ENCODE results near the gene C4orf17. TPM values are rescaled to one million over a fixed set of nuclear protein-coding genes. Genes with fewer than 3 reads are reported as not detected.

C4orf17 gene
- not detected in 2 replicates for total RNA-seq (2014; rRNA removed; shearing (Covaris generic))
- not detected in 2 replicates for polyA plus RNA-seq (2016; fragmentation: Nextera tagmentation; extraction: Ambion mirVana)

GRCh38 chr4:99510721-99511120 is at the start of gene C4orf17:
Gene C4orf17, plus strand, starts transcription at chr4:99511021. Its CDS starts 2,061 bp downstream, at chr4:99513082.
- no peak within 1 kb of the TSS for H3K9ac ChIP-seq
- WGBS, 2 experiments (ENCODE audit: low coverage in 1 of 2, low lambda C conversion rate in 2 of 2, missing lambda C conversion rate in 2 of 2), result 52 to 55% methylated on average over 4 of the region's 4 CpGs
- no peak for TF ChIP-seq EZH2phosphoT487 (IDR thresholded peaks at IDR 0.05; ENCODE audit: insufficient read depth, low read depth)
- TF ChIP-seq EZH2 (IDR thresholded peaks at IDR 0.05; ENCODE audit: insufficient read depth, poor library complexity, severe bottlenecking), result no peak
- no peaks in the 10 kb centered on the region for H3F3A ChIP-seq (ENCODE audit: insufficient read depth)
- H2AFZ ChIP-seq, result no peak within 1 kb of the TSS
- no peaks in the 10 kb centered on the region for H3K9me2 ChIP-seq (ENCODE audit: insufficient read depth)
- H3K27ac ChIP-seq, result no peak within 1 kb of the TSS
- in situ Hi-C loops (cut with MboI), result no loop called here
- no peaks in the 10 kb centered on the region for H3K27me3 ChIP-seq (replicated peaks; ENCODE audit: insufficient read depth)
- H3K4me3 ChIP-seq, result no peak within 1 kb of the TSS
- H3K36me3 ChIP-seq (ENCODE audit: low read depth), result no peaks in the 10 kb centered on the region
- H3K9me3 ChIP-seq (ENCODE audit: low read depth), result no peaks in the 10 kb centered on the region
- H4K20me1 ChIP-seq (ENCODE audit: insufficient read depth), result no peaks in the 10 kb centered on the region
- no peak within 1 kb of the TSS for H3K4me2 ChIP-seq (ENCODE audit: unreplicated experiment)
- DNase-seq, result no peak
- H3K4me1 ChIP-seq (ENCODE audit: insufficient read depth), result no peaks in the 10 kb centered on the region
- H3K79me2 ChIP-seq (ENCODE audit: insufficient read depth), result no peaks in the 10 kb centered on the region

DNA sequence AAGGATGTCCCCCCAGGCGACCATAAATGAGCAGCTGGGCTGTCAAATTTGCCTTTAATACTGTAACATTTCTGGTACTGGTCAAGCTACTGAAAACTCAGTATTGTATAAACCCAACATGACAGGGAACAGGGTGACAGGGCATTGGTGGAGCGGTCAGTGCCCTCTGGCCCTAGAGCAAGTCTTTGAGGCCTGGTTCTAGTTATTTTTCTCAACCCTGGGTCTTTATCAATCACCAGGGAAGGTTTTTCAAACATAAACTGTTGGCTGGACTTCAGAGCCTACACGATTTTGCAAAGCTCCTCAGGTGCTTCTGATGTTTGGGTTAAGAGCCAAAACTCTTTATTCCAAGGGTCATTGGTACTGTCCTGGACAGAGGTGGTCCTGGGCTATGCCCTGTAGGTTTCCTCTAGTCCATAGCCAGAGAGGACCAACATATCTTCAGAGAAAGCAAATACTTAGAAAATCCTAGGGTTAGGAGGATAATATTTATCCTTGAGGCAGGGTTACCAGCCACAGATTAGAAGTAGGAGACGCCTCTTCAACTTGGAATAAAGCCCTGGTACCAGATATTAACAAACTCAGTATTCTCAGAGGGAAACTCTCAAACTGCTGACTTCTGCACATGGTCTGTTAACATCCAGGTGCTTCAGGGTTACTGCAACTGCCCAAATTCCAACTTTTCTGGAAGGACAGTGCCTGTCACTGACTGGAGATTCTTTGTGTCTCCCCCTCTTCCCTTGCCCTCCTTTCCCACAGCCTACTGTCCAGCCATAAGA is 49.0 kb upstream of the C4orf17 start:
- Histone ChIP-seq H3K27ac (no peak overlapping the region), H3K27me3 (replicated peaks; ENCODE audit: insufficient read depth) (no peaks in the 10 kb centered on the region), H4K20me1 (ENCODE audit: insufficient read depth) (no peaks in the 10 kb centered on the region), H3K9me2 (ENCODE audit: insufficient read depth) (no peaks in the 10 kb centered on the region), H2AFZ (no peak overlapping the region), H3K4me2 (ENCODE audit: unreplicated experiment) (no peak overlapping the region), H3F3A (ENCODE audit: insufficient read depth) (no peaks in the 10 kb centered on the region), H3K9ac (no peak overlapping the region), H3K4me1 (ENCODE audit: insufficient read depth) (no peaks in the 10 kb centered on the region), H3K36me3 (ENCODE audit: low read depth) (no peaks in the 10 kb centered on the region), H3K9me3 (ENCODE audit: low read depth) (no peaks in the 10 kb centered on the region), H3K4me3 (no peak overlapping the region), H3K79me2 (ENCODE audit: insufficient read depth) (no peaks in the 10 kb centered on the region)
- in situ Hi-C loops (cut with MboI), result no loop called here
- no peak for TF ChIP-seq EZH2 (IDR thresholded peaks at IDR 0.05; ENCODE audit: insufficient read depth, poor library complexity, severe bottlenecking)
- TF ChIP-seq EZH2phosphoT487 (IDR thresholded peaks at IDR 0.05; ENCODE audit: insufficient read depth, low read depth), result no peak
- 38 to 49% methylated on average over 4 of the region's 4 CpGs for WGBS, 2 experiments (ENCODE audit: low coverage in 1 of 2, low lambda C conversion rate in 2 of 2, missing lambda C conversion rate in 2 of 2)
- no peak for DNase-seq

DNA sequence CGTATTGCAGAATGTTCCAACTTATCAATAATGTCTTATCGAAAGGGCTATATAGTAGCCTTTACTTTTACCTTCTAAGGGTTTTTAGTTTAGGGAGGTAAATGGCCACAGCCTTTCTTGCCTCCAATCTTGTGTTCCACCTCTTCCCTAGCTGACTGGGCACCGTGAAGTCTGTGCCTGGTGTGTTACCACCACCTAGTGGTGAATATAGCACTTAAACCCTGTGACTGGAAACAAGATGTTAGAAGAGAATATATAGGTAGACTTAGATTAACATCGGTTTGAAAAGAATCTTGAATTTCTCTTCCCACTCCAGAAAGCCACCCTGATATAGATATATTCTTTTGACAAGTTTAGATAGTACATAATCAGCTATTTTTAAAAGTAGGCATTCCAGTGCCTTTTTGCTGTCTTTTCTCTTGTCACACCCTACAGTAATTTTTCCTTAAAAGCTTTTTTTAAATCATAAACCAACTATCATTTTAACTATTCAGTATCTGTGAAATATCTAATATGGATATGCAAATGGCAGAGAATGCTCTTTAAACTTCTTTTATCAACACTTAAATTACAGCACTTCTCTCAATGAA is 47.9 kb upstream of the C4orf17 start:
- Histone ChIP-seq H4K20me1 (ENCODE audit: insufficient read depth) (no peaks in the 10 kb centered on the region), H3K4me2 (ENCODE audit: unreplicated experiment) (no peak overlapping the region), H3K4me1 (ENCODE audit: insufficient read depth) (no peaks in the 10 kb centered on the region), H2AFZ (no peak overlapping the region), H3K79me2 (ENCODE audit: insufficient read depth) (no peaks in the 10 kb centered on the region), H3K36me3 (ENCODE audit: low read depth) (no peaks in the 10 kb centered on the region), H3K4me3 (no peak overlapping the region), H3K9ac (no peak overlapping the region), H3F3A (ENCODE audit: insufficient read depth) (no peaks in the 10 kb centered on the region), H3K27ac (no peak overlapping the region), H3K9me3 (ENCODE audit: low read depth) (no peaks in the 10 kb centered on the region), H3K27me3 (replicated peaks; ENCODE audit: insufficient read depth) (0 out of 2 replicates have a peak, but pooled peaks cover 4% of the 10 kb centered on the region), H3K9me2 (ENCODE audit: insufficient read depth) (no peaks in the 10 kb centered on the region)
- TF ChIP-seq EZH2phosphoT487 (IDR thresholded peaks at IDR 0.05; ENCODE audit: insufficient read depth, low read depth) (no peak), EZH2 (IDR thresholded peaks at IDR 0.05; ENCODE audit: insufficient read depth, poor library complexity, severe bottlenecking) (no peak)
- in situ Hi-C loops (cut with MboI), result no loop called here
- WGBS, 2 experiments (ENCODE audit: low coverage in 1 of 2, low lambda C conversion rate in 2 of 2, missing lambda C conversion rate in 2 of 2), result 21 to 23% methylated on average over 4 of the region's 4 CpGs
- peak; percentile 80 for DNase-seq

GRCh38 chr4:99463566-99463965 is 47.3 kb upstream of the C4orf17 start:
- in situ Hi-C loops (cut with MboI), result no loop called here
- no peak overlapping the region for H2AFZ ChIP-seq
- 0 out of 2 replicates have a peak, but pooled peaks cover 4% of the 10 kb centered on the region for H3K27me3 ChIP-seq (replicated peaks; ENCODE audit: insufficient read depth)
- H3K4me1 ChIP-seq (ENCODE audit: insufficient read depth), result no peaks in the 10 kb centered on the region
- H3K79me2 ChIP-seq (ENCODE audit: insufficient read depth), result no peaks in the 10 kb centered on the region
- H3F3A ChIP-seq (ENCODE audit: insufficient read depth), result no peaks in the 10 kb centered on the region
- H3K9me3 ChIP-seq (ENCODE audit: low read depth), result no peaks in the 10 kb centered on the region
- no peaks in the 10 kb centered on the region for H3K36me3 ChIP-seq (ENCODE audit: low read depth)
- no peaks in the 10 kb centered on the region for H4K20me1 ChIP-seq (ENCODE audit: insufficient read depth)
- no peak for TF ChIP-seq EZH2 (IDR thresholded peaks at IDR 0.05; ENCODE audit: insufficient read depth, poor library complexity, severe bottlenecking)
- TF ChIP-seq EZH2phosphoT487 (IDR thresholded peaks at IDR 0.05; ENCODE audit: insufficient read depth, low read depth), result no peak
- 87 to 89% methylated on average over 2 of the region's 2 CpGs for WGBS, 2 experiments (ENCODE audit: low coverage in 1 of 2, low lambda C conversion rate in 2 of 2, missing lambda C conversion rate in 2 of 2)
- no peak overlapping the region for H3K4me3 ChIP-seq
- no peak overlapping the region for H3K27ac ChIP-seq
- no peaks in the 10 kb centered on the region for H3K9me2 ChIP-seq (ENCODE audit: insufficient read depth)
- DNase-seq, result no peak
- no peak overlapping the region for H3K4me2 ChIP-seq (ENCODE audit: unreplicated experiment)
- no peak overlapping the region for H3K9ac ChIP-seq
